GM10266 (cell line): Measurements from ENCODE around the gene WDR90.

Source experiments
- DNase-seq: peaks from one replicate; pipeline ENCODE4 v3.0.0; 2012; ENCODE audit errors: extremely low spot score
- TF ChIP-seq, protein P1 (sequence below): IDR thresholded peaks from 2 replicates; pipeline ENCODE4 v1.5.1; 2012; ENCODE audit warnings: mild to moderate bottlenecking, low read depth; ENCODE audit not compliant: control insufficient read depth, insufficient read depth; ENCODE audit errors: missing control alignments

Gene WDR90

DNA sequence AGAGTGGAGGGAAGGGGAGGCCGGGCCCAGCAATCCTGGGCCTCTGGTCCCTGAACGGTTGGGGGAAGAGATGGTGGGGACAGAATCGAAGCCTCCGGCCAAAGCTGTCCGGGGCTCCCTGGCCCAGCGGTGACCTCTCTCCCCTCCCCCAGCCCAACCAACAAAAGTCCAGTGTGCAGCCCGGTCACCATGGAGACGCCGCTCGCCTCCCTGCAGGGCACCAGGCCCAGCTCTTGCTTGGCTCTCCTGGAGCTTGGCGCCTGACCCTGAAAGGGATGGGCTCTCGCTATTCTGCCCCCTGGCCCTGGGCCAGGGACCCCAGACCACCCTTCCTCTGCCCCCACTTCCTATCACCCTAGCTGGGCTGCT is 67.0 kb downstream of the WDR90 start:
- TF ChIP-seq, protein P1, sequence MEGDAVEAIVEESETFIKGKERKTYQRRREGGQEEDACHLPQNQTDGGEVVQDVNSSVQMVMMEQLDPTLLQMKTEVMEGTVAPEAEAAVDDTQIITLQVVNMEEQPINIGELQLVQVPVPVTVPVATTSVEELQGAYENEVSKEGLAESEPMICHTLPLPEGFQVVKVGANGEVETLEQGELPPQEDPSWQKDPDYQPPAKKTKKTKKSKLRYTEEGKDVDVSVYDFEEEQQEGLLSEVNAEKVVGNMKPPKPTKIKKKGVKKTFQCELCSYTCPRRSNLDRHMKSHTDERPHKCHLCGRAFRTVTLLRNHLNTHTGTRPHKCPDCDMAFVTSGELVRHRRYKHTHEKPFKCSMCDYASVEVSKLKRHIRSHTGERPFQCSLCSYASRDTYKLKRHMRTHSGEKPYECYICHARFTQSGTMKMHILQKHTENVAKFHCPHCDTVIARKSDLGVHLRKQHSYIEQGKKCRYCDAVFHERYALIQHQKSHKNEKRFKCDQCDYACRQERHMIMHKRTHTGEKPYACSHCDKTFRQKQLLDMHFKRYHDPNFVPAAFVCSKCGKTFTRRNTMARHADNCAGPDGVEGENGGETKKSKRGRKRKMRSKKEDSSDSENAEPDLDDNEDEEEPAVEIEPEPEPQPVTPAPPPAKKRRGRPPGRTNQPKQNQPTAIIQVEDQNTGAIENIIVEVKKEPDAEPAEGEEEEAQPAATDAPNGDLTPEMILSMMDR: no peak
- DNase-seq: no peak

DNA sequence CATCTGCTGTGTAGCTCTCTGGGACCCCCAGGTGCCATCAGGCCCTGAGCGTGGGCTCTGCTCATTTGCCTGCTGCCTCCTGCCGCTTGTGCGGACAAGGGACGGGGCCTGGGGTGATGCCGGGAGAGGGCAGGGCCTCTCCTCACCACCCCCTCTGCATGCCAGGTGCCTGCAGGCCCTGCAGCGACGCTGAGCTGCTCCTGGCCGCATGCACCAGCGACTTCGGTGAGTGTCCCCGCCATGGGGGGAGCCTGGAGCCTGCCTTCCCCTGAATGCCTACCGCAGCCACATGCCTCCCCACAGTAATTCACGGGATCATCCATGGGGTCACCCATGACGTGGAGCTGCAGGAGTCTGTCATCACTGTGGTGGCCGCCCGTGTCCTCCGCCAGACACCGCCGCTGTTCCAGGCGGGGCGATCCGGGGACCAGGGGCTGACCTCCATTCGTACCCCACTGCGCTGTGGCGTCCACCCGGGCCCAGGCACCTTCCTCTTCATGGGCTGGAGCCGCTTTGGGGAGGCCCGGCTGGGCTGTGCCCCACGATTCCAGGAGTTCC is 67.7 kb downstream of the WDR90 start:
- no peak for DNase-seq

More for the DNA sequence above, 67.7 kb downstream of the WDR90 start:
- TF ChIP-seq, protein P1: no peak
